Spinal cord (tissue), 10 donors: ENCODE results near the gene EML6. TPM values are rescaled to one million over a fixed set of nuclear protein-coding genes. Genes with fewer than 3 reads are reported as not detected.
A peak's percentile ranks its signal among the peaks of the same experiment; 100 is the strongest.

ENCODE experiments used
- DNase-seq, 6 donors: peaks; one replicate each; pipeline versions ENCODE4 v3.0.0 to v3.0.0-alpha.2; 2013 to 2015; ENCODE audit warnings: low spot score in 6 of 6, low read depth in 4 of 6
- H3K27ac ChIP-seq: one replicate; pipeline ENCODE4 v1.5.1; 2013; ENCODE audit warnings: low read depth, low read length, control low read depth
- H3K27me3 ChIP-seq: one replicate; pipeline ENCODE4 v1.6.1; 2013; ENCODE audit warnings: low read length; ENCODE audit not compliant: control insufficient read depth, insufficient read depth
- H3K36me3 ChIP-seq: one replicate; pipeline ENCODE4 v1.6.1; 2013; ENCODE audit warnings: low read length; ENCODE audit not compliant: control insufficient read depth, insufficient read depth
- H3K4me1 ChIP-seq: one replicate; pipeline ENCODE4 v1.6.1; 2013; ENCODE audit warnings: low read length; ENCODE audit not compliant: control insufficient read depth, insufficient read depth
- H3K4me3 ChIP-seq: one replicate; pipeline ENCODE4 v1.5.1; 2013; ENCODE audit warnings: low read depth, low read length, control low read depth
- H3K9me3 ChIP-seq: one replicate; pipeline ENCODE4 v1.6.1; 2013; ENCODE audit warnings: low read length; ENCODE audit not compliant: control insufficient read depth, insufficient read depth
- WGBS: methylation state at CpG from one replicate; pipeline ENCODE4 v1.1.5; 2013; ENCODE audit warnings: missing lambda C conversion rate; ENCODE audit not compliant: insufficient coverage; 5-methylcytosine and 5-hydroxymethylcytosine counted together
- polyA plus RNA-seq, 2 donors: library from polyadenylated mRNA; unstranded; fragments of 120-200 nt; gene quantifications; one replicate each; pipeline ENCODE4 v1.2.1, GENCODE V29; 2013; ENCODE audit not compliant: insufficient read length in 2 of 2
- total RNA-seq, 2 donors: library from RNA; depleted of rRNA in 1 of 2; stranded (reverse); fragments of 120-200 nt in 1 of 2; fragments of >200 nt in 1 of 2; gene quantifications; one replicate each; pipeline versions ENCODE4 v1.2.3 to v1.2.4, GENCODE V29; 2013 to 2014
- donor health status: healthy.

The EML6 gene
- total and polyA plus RNA-seq, 4 donors: 6.9 to 22.6 (median 18.5) TPM

DNA sequence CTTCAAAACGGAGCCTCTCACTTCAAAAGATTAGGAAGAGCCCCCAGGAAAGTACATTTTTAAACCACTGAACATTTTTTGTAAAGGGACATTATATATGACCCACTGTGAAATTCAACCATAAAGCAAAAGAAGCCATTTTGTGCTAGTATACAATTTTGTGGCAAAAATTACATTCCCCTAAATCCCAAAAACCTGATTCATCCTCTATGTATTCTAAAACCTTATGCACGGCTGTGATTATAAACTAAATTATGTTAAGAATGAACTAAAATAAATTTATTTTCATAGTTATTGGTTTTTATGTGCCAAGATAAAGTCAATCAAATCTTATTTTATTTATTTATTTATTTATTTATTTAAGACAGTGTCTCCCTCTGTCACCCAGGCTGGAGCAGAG is 278.3 kb downstream of the EML6 start:
- no peak overlapping the region for H3K4me3 ChIP-seq
- no peaks in the 10 kb centered on the region for H3K27me3 ChIP-seq
- no peak for DNase-seq
- no peak overlapping the region for H3K27ac ChIP-seq
- WGBS: no CpG with 5 or more reads among the region's 2 CpGs
- no peaks in the 10 kb centered on the region for H3K9me3 ChIP-seq
- no peaks in the 10 kb centered on the region for H3K4me1 ChIP-seq
- H3K36me3 ChIP-seq: no peaks in the 10 kb centered on the region

GRCh38 chr2:55003706-55004639 is 280.5 kb downstream of the EML6 start:
- Histone ChIP-seq H3K4me3 (no peak overlapping the region), H3K27me3 (no peaks in the 10 kb centered on the region), H3K9me3 (no peaks in the 10 kb centered on the region), H3K36me3 (no peaks in the 10 kb centered on the region), H3K4me1 (no peaks in the 10 kb centered on the region), H3K27ac (no peak overlapping the region)
- DNase-seq: no peak
- 100% methylated on average over 1 of the region's 10 CpGs for WGBS

- Histone ChIP-seq H3K9me3 (no peaks in the 10 kb centered on the region), H3K27me3 (no peaks in the 10 kb centered on the region), H3K36me3 (no peaks in the 10 kb centered on the region), H3K4me1 (no peaks in the 10 kb centered on the region), H3K4me3 (no peak overlapping the region), H3K27ac (no peak overlapping the region)
- WGBS: 50% methylated on average over 1 of the region's 3 CpGs
- DNase-seq: no peak
Measured at GRCh38 chr2:55006306-55006705, 282.8 kb downstream of the EML6 start.

DNA sequence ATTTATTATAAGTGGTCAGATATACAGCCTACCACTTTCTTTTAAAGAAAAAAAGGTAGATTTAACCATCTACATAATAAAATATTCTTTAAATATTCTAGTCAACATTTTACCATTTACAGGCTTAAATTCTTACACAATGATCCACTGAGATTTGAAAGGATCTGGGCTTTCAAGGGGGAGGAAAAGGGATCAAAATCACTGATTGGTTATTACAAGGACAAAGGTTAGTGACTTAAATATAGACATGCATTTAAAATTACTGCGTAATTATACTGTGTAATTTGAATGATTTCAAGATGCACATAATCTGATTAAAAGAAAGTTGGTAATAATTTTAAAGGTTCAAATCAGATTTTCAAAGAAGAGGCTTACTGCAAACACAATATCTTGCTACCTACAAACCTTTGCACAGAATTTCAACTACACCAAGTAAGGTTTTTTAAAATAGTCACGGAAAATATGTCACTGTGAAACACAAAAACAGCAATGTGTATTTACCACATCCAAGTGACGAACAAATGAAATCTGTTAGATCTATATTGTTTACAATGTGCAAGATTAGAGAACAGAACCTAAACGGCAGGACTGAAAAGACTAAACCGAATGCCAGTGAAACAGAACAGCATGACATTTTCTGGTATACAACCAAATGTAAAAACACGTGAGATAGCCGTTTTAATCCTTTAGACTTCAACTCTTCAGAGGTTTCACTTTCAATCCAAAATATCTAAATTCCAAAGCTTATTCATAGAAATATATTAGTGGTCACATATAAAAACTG is 286.0 kb downstream of the EML6 start:
- Histone ChIP-seq H3K27ac (peak overlapping the region; percentile 6), H3K4me3 (no peak overlapping the region), H3K36me3 (no peaks in the 10 kb centered on the region), H3K9me3 (no peaks in the 10 kb centered on the region), H3K27me3 (no peaks in the 10 kb centered on the region), H3K4me1 (peaks cover 2% of the 10 kb centered on the region)
- peak in 1 of 6 donors; percentile 14 for DNase-seq
- 13% methylated on average over 2 of the region's 7 CpGs for WGBS

GRCh38 chr2:55010149-55010591 is 286.7 kb downstream of the EML6 start:
- peak in 3 of 6 donors; percentile 17 to 65 (median 55) for DNase-seq
- no peaks in the 10 kb centered on the region for H3K9me3 ChIP-seq
- H3K4me3 ChIP-seq: no peak overlapping the region
- no peaks in the 10 kb centered on the region for H3K27me3 ChIP-seq
- peaks cover 3% of the 10 kb centered on the region for H3K4me1 ChIP-seq
- H3K36me3 ChIP-seq: no peaks in the 10 kb centered on the region
- WGBS: 8% methylated on average over 2 of the region's 5 CpGs
- H3K27ac ChIP-seq: no peak overlapping the region

DNA sequence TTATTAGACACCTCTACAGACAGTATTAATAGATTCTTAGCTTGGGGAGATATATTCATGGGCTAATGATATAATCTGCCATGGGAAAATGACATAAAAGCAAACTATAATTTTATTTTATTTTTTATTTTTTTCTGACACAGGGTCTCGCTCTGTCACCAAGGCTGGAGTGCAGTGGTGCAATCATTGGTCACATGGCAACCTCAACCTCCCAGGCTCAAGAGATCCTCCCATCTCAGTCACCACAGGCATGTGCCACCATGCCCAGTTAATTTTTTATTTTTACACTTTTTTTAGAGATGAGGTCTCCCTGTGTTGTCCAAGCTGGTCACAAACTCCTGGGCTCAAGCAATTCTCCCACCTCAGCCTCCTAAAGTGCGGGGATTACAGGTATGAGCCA is 287.5 kb downstream of the EML6 start:
- Histone ChIP-seq H3K36me3 (no peaks in the 10 kb centered on the region), H3K9me3 (no peaks in the 10 kb centered on the region), H3K4me3 (no peak overlapping the region), H3K27me3 (no peaks in the 10 kb centered on the region), H3K27ac (no peak overlapping the region), H3K4me1 (peaks cover 3% of the 10 kb centered on the region)
- WGBS: no CpG with 5 or more reads among the region's 2 CpGs
- no peak for DNase-seq

- Histone ChIP-seq H3K36me3 (no peaks in the 10 kb centered on the region), H3K27me3 (no peaks in the 10 kb centered on the region), H3K4me3 (no peak overlapping the region), H3K27ac (peak overlapping the region; percentile 6), H3K4me1 (peaks cover 3% of the 10 kb centered on the region), H3K9me3 (no peaks in the 10 kb centered on the region)
- WGBS: 60% methylated on average over 1 of the region's 6 CpGs
- no peak for DNase-seq
Measured at GRCh38 chr2:55011831-55012671, 288.6 kb downstream of the EML6 start.

DNA sequence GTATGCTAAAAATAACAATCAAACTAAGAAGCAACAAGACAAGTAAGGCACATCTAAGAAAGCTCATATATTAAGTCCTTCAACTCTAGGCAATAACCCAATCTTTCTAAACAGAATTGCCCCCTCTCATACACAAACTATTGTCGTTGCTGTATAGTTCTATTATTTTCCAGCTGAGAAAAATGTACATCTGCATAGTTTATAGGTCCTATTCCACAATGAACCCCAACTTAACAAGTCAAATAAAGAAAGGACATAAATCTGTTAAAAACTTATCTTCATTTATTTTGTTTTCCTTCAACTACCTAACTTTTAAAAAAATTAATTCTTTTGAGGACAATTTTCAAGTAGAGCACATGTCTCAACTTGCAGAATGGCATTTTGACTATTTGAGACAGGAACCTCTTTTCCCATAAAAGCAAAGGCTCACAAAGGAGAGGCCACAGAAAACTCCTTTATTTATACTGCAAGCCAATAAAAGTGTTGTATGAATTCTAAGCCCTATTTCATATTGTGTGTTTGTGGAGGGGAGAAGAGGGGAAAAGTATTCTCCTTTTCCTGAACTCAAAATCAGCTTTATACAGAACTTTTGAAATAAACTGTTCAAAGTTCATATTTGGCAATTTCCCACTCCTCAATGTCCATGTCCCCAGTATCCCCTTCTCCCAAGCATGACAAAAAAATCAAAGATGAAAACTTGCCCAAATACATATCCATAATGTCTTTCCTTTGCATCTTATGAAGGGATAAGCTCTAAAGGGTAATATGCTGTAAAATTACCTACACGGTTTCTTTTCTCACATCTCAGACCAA is 289.4 kb downstream of the EML6 start:
- H3K9me3 ChIP-seq: no peaks in the 10 kb centered on the region
- no peaks in the 10 kb centered on the region for H3K27me3 ChIP-seq
- H3K4me1 ChIP-seq: peaks cover 3% of the 10 kb centered on the region
- no peak for DNase-seq
- H3K27ac ChIP-seq: peak overlapping the region; percentile 6
- no CpG with 5 or more reads among the region's 2 CpGs for WGBS
- H3K4me3 ChIP-seq: no peak overlapping the region
- no peaks in the 10 kb centered on the region for H3K36me3 ChIP-seq
